IMR-90 (cell line): ENCODE data around the gene SPRED2. TPM values are rescaled to one million over a fixed set of nuclear protein-coding genes. Genes with fewer than 3 reads are reported as not detected.

Experiments
- ATAC-seq: fragments of 200-7000 bp; cut with Tn5 transposase; 2 replicates; pipeline ENCODE4 v1.9.1; 2020; ENCODE audit warnings: low read depth, mild to moderate bottlenecking, moderate library complexity
- BruUV-seq: library from RNA; stranded (reverse); fragments of 400-500 nt; replicated peaks from 2 replicates; lab custom pipeline; 2021; lab: Mats Ljungman, UMichigan
- CTCF ChIA-PET: fragments of 300-600 bp; formaldehyde crosslinking; extraction: SDS; loops from one replicate; lab custom pipeline; 2021; ENCODE audit warnings: antibody characterized with exemption; lab: Yijun Ruan, JAX
- POLR2A ChIA-PET: fragments of 300-600 bp; sonication (Branson Sonifier 250); formaldehyde crosslinking; loops from one replicate; lab custom pipeline; 2022; ENCODE audit warnings: antibody characterized with exemption; ENCODE audit not compliant: unreplicated experiment; lab: Charles Lee
- DNase-seq: peaks from one replicate; pipeline ENCODE4 v3.0.0; 2013
- H2AFZ ChIP-seq: replicated peaks from 2 replicates; pipeline ENCODE3; 2013; ENCODE audit warnings: low read length, mild to moderate bottlenecking; ENCODE audit not compliant: poor library complexity
- H2AK5ac ChIP-seq: 2 replicates; pipeline ENCODE4 v1.6.1; 2013; ENCODE audit warnings: low read depth, low read length, inconsistent platforms
- H2AK9ac ChIP-seq: replicated peaks from 2 replicates; pipeline ENCODE3; 2013; ENCODE audit warnings: mild to moderate bottlenecking, low read depth, low read length, moderate library complexity; ENCODE audit not compliant: poor library complexity
- H2BK120ac ChIP-seq: 2 replicates; pipeline ENCODE4 v1.6.1; 2013; ENCODE audit warnings: low read depth, low read length, inconsistent platforms
- H2BK15ac ChIP-seq: 3 replicates; pipeline ENCODE4 v1.6.1; 2013; ENCODE audit warnings: low read depth, low read length, inconsistent platforms
- H2BK20ac ChIP-seq: 2 replicates; pipeline ENCODE4 v1.6.1; 2013; ENCODE audit warnings: low read depth, mild to moderate bottlenecking, inconsistent platforms, low read length, moderate library complexity
- H2BK5ac ChIP-seq: 2 replicates; pipeline ENCODE4 v1.6.1; 2013; ENCODE audit warnings: mild to moderate bottlenecking, low read depth, low read length, inconsistent platforms; ENCODE audit not compliant: poor library complexity, severe bottlenecking
- H3K14ac ChIP-seq: replicated peaks from 2 replicates; pipeline ENCODE4 v1.6.1; 2013; ENCODE audit warnings: low read depth, low read length, inconsistent platforms
- H3K18ac ChIP-seq: 2 replicates; pipeline ENCODE4 v1.6.1; 2013; ENCODE audit warnings: low read depth, low read length, control low read depth
- H3K23ac ChIP-seq: 2 replicates; pipeline ENCODE4 v1.6.1; 2013; ENCODE audit warnings: low read depth, low read length, inconsistent platforms
- H3K27ac ChIP-seq: 2 replicates; pipeline ENCODE4 v1.5.1; 2013; ENCODE audit warnings: mild to moderate bottlenecking, control low read depth, low read length; ENCODE audit not compliant: insufficient read depth
- H3K27me3 ChIP-seq: 2 replicates; pipeline ENCODE4 v1.6.1; 2013; ENCODE audit warnings: low read length; ENCODE audit not compliant: control insufficient read depth, insufficient read depth
- H3K36me3 ChIP-seq: 2 replicates; pipeline ENCODE4 v1.6.1; 2013; ENCODE audit warnings: low read length, mixed read lengths; ENCODE audit not compliant: control insufficient read depth, insufficient read depth
- H3K4ac ChIP-seq: 2 replicates; pipeline ENCODE4 v1.6.1; 2013; ENCODE audit warnings: low read depth, low read length, inconsistent platforms
- H3K4me1 ChIP-seq: 2 replicates; pipeline ENCODE4 v1.6.1; 2013; ENCODE audit warnings: low read length, mixed read lengths; ENCODE audit not compliant: control insufficient read depth, insufficient read depth
- H3K4me2 ChIP-seq: 2 replicates; pipeline ENCODE4 v1.6.1; 2013; ENCODE audit warnings: low read depth, mild to moderate bottlenecking, control low read depth, low read length, moderate library complexity
- H3K4me3 ChIP-seq: 2 replicates; pipeline ENCODE4 v1.5.1; 2013; ENCODE audit warnings: low read depth, mild to moderate bottlenecking, control low read depth, low read length, moderate library complexity; ENCODE audit not compliant: insufficient read depth
- H3K56ac ChIP-seq: 2 replicates; pipeline ENCODE4 v1.6.1; 2013; ENCODE audit warnings: low read length, inconsistent platforms; ENCODE audit not compliant: insufficient read depth; ENCODE audit errors: extremely low read depth
- H3K79me1 ChIP-seq, 2 experiments: 2 replicates each; pipeline ENCODE4 v1.6.1; 2013; ENCODE audit warnings: low read length in 2 of 2, inconsistent platforms in 1 of 2, low read depth in 1 of 2
- H3K9ac ChIP-seq: 2 replicates; pipeline ENCODE4 v1.6.1; 2013; ENCODE audit warnings: low read depth, low read length, control low read depth
- H3K9me1 ChIP-seq: 2 replicates; pipeline ENCODE4 v1.6.1; 2013; ENCODE audit warnings: low read length, inconsistent platforms; ENCODE audit not compliant: insufficient read depth
- H3K9me3 ChIP-seq: 2 replicates; pipeline ENCODE4 v1.6.1; 2013; ENCODE audit warnings: low read length; ENCODE audit not compliant: control insufficient read depth, insufficient read depth
- H4K20me1 ChIP-seq: 2 replicates; pipeline ENCODE4 v1.6.1; 2013; ENCODE audit warnings: low read length, inconsistent platforms; ENCODE audit not compliant: insufficient read depth
- H4K5ac ChIP-seq: 2 replicates; pipeline ENCODE4 v1.6.1; 2013; ENCODE audit warnings: mild to moderate bottlenecking, low read depth, low read length, control low read depth
- H4K8ac ChIP-seq, 2 experiments: 2 replicates each; pipeline ENCODE4 v1.6.1; 2013; ENCODE audit warnings: low read depth in 2 of 2, low read length in 2 of 2, control low read depth in 1 of 2, inconsistent platforms in 1 of 2
- H4K91ac ChIP-seq: 2 replicates; pipeline ENCODE4 v1.6.1; 2013; ENCODE audit warnings: low read depth, low read length, inconsistent platforms; ENCODE audit not compliant: insufficient read depth
- CTCF ChIP-seq: conservative IDR thresholded peaks from 2 replicates; pipeline ENCODE4 v1.5.1; 2012; ENCODE audit warnings: mild to moderate bottlenecking, low read depth, low read length, improper control_type of control experiment
- FOS ChIP-seq: fragments of 150-350 bp; IDR thresholded peaks from 2 replicates; pipeline ENCODE4 v1.6.1; 2016; ENCODE audit warnings: low read depth, low read length
- POLR2A ChIP-seq: IDR thresholded peaks from 2 replicates; pipeline ENCODE4 v1.6.1; 2012; ENCODE audit warnings: mild to moderate bottlenecking, low read depth, low read length
- RCOR1 ChIP-seq: IDR thresholded peaks from 2 replicates; pipeline ENCODE4 v1.6.1; 2012; ENCODE audit warnings: mild to moderate bottlenecking, low read length, improper control_type of control experiment; ENCODE audit not compliant: insufficient replicate concordance
- USF2 ChIP-seq: fragments of 150-350 bp; IDR thresholded peaks from 2 replicates; pipeline ENCODE4 v1.6.1; 2017; ENCODE audit warnings: mild to moderate bottlenecking, antibody characterized with exemption, low read length, low read depth
- WGBS, 2 experiments: methylation state at CpG; one replicate each; pipeline versions ENCODE4 v1.1.5 to v1.1.7; 2013; ENCODE audit warnings: missing lambda C conversion rate in 2 of 2; ENCODE audit not compliant: insufficient read length in 1 of 2; ENCODE audit errors: extremely low coverage in 2 of 2; 5-methylcytosine and 5-hydroxymethylcytosine counted together
- dilution Hi-C: fragments of 300-500 bp; cut with HindIII; formaldehyde crosslinking; loops from one replicate; pipeline ENCODE4 v1.14.3; 2018; ENCODE audit warnings: low sequenced_read_pairs; ENCODE audit not compliant: unreplicated experiment
- in situ Hi-C: fragments of 300-500 bp; cut with MboI; formaldehyde crosslinking; loops from 3 replicates; pipeline ENCODE4 v1.14.3; 2019; ENCODE audit warnings: low sequenced_read_pairs, inconsistent platforms, mixed read lengths
- intact Hi-C: fragments of 100-400 bp; cut with micrococcal nuclease; formaldehyde crosslinking; loops from 2 replicates; pipeline ENCODE4 v1.10.0; 2022
- polyA plus RNA-seq, 3 experiments: library from polyadenylated mRNA; depleted of rRNA; stranded (reverse); fragments of >200 nt; gene quantifications; 2 replicates each; pipeline ENCODE4 v1.2.3, GENCODE V29; 2012; ENCODE audit warnings: low replicate concordance in 1 of 3
- total RNA-seq: library from RNA; depleted of rRNA; stranded (reverse); fragments of >200 nt; gene quantifications from 2 replicates; pipeline ENCODE4 v1.2.3, GENCODE V29; 2012

SPRED2 gene
- total and polyA plus RNA-seq, 2 of the 4 experiments (the other 2 are of a cell fraction) = 4.8 to 18.7 TPM

GRCh38 chr2:65296971-65297370, 135.4 kb downstream of the SPRED2 start:
- Histone ChIP-seq H3K9me3 (no peaks in the 10 kb centered on the region), H3K14ac (no peak overlapping the region), H2AK5ac (no peak overlapping the region), H4K8ac (no peak overlapping the region), H3K4me2 (no peak overlapping the region), H3K27me3 (peaks cover 3% of the 10 kb centered on the region; the same call in 1 of the 2 replicates), H3K27ac (no peak overlapping the region), H3K56ac (no peak overlapping the region), H4K5ac (no peak overlapping the region), H4K91ac (no peak overlapping the region), H3K9ac (no peak overlapping the region), H2BK5ac (no peak overlapping the region), H3K4me3 (no peak overlapping the region), H2BK20ac (no peak overlapping the region), H2AFZ (no peak overlapping the region), H3K9me1 (peaks cover 23% of the 10 kb centered on the region), H4K20me1 (peaks cover 18% of the 10 kb centered on the region), H2BK120ac (no peak overlapping the region), H3K36me3 (no peaks in the 10 kb centered on the region), H2AK9ac (no peak overlapping the region), H3K4me1 (peaks cover 19% of the 10 kb centered on the region), H3K4ac (no peak overlapping the region), H2BK15ac (no peak overlapping the region), H3K23ac (no peak overlapping the region), H3K79me1 (peaks cover 0 to 3% of the 10 kb centered on the region in 2 experiments; a peak in 1 of 4 replicates), H3K18ac (no peak overlapping the region)
- intact Hi-C loops (no loop called here), dilution Hi-C loops (no loop called here), in situ Hi-C loops (no loop called here)
- DNase-seq (no peak), ATAC-seq (no peak)
- WGBS, 2 experiments = no CpG with 5 or more reads among the region's 7 CpGs
- ChIA-PET CTCF (interaction anchor here (1.0 kb wide), 1 partner anchor 18 kb away, joined by 4 read pairs; no protein-coding TSS in a partner anchor), POLR2A (interaction anchor here (0.7 kb wide), 1 partner anchor 67 kb away, joined by 3 read pairs; no protein-coding TSS in a partner anchor)
- no peak for TF ChIP-seq POLR2A
- no peak for TF ChIP-seq USF2
- TF ChIP-seq RCOR1 = no peak
- TF ChIP-seq FOS = no peak
- TF ChIP-seq CTCF = no peak
- no TSS peak for BruUV-seq
